HepG2 (cell line): Measurements from ENCODE around the gene CAPN10. TPM values are rescaled to one million over a fixed set of nuclear protein-coding genes. Genes with fewer than 3 reads are reported as not detected.

Experiments
- ATAD3A ChIP-seq: sonication (generic); formaldehyde crosslinking; IDR thresholded peaks from 2 replicates; pipeline ENCODE4 v1.4.0; 2020; ENCODE audit warnings: missing genetic modification reagents
- ELF3 ChIP-seq: IDR thresholded peaks from 2 replicates; pipeline ENCODE4 v1.6.1; 2016; ENCODE audit warnings: missing genetic modification reagents, missing compliant biosample characterization
- ETS1 ChIP-seq: sonication (generic); formaldehyde crosslinking; IDR thresholded peaks from 2 replicates; pipeline ENCODE4 v1.4.0; 2020; ENCODE audit warnings: missing genetic modification reagents
- EZH2 ChIP-seq: conservative IDR thresholded peaks from 2 replicates; pipeline ENCODE4 v1.6.1; 2012; ENCODE audit warnings: mild to moderate bottlenecking, low read depth, low read length, moderate library complexity
- FOXC1 ChIP-seq: sonication (generic); formaldehyde crosslinking; IDR thresholded peaks from 2 replicates; pipeline ENCODE4 v1.8.0; 2022; ENCODE audit warnings: mild to moderate bottlenecking, missing genetic modification reagents, borderline replicate concordance
- FOXP4 ChIP-seq: sonication (generic); formaldehyde crosslinking; IDR thresholded peaks from 2 replicates; pipeline ENCODE4 v1.4.0; 2020; ENCODE audit warnings: missing genetic modification reagents
- KDM6A ChIP-seq: IDR thresholded peaks from 2 replicates; pipeline ENCODE4 v1.6.1; 2016; ENCODE audit warnings: low read depth
- KLF11 ChIP-seq: IDR thresholded peaks from 2 replicates; pipeline ENCODE4 v1.6.1; 2016; ENCODE audit warnings: missing compliant biosample characterization
- SAP130 ChIP-seq: IDR thresholded peaks from 2 replicates; pipeline ENCODE4 v1.6.1; 2016; ENCODE audit warnings: low read depth
- TEAD2 ChIP-seq: sonication (generic); formaldehyde crosslinking; IDR thresholded peaks from 2 replicates; pipeline ENCODE4 v1.9.0; 2021; ENCODE audit warnings: missing genetic modification reagents
- ZBTB34 ChIP-seq: sonication (generic); formaldehyde crosslinking; IDR thresholded peaks from 2 replicates; pipeline ENCODE4 v1.8.0; 2022; ENCODE audit warnings: mild to moderate bottlenecking, missing genetic modification reagents
- ZBTB43 ChIP-seq: sonication (generic); formaldehyde crosslinking; conservative IDR thresholded peaks from 2 replicates; pipeline ENCODE4 v1.4.0; 2020; ENCODE audit warnings: missing genetic modification reagents
- ZBTB44 ChIP-seq: sonication (generic); formaldehyde crosslinking; IDR thresholded peaks from 2 replicates; pipeline ENCODE4 v1.4.0; 2020; ENCODE audit warnings: missing genetic modification reagents
- ZNF17 ChIP-seq: sonication (generic); formaldehyde crosslinking; IDR thresholded peaks from 2 replicates; pipeline ENCODE4 v1.5.0; 2020; ENCODE audit warnings: mild to moderate bottlenecking, missing genetic modification reagents
- ZNF335 ChIP-seq: sonication (generic); formaldehyde crosslinking; IDR thresholded peaks from 2 replicates; pipeline ENCODE4 v1.4.0; 2020; ENCODE audit warnings: missing genetic modification reagents
- ZNF704 ChIP-seq: sonication (generic); formaldehyde crosslinking; IDR thresholded peaks from 2 replicates; pipeline ENCODE4 v1.8.1; 2023; ENCODE audit warnings: mild to moderate bottlenecking, inconsistent platforms, moderate library complexity, missing genetic modification reagents, borderline replicate concordance
- ZNF740 ChIP-seq: sonication (generic); formaldehyde crosslinking; IDR thresholded peaks from 2 replicates; pipeline ENCODE4 v1.4.0; 2020; ENCODE audit warnings: missing genetic modification reagents
- polyA plus RNA-seq, 8 experiments: library from polyadenylated mRNA; depleted of rRNA in 3 of 8; stranded (reverse) in 7 of 8; unstranded in 1 of 8; fragments of >200 nt; fragmentation: Illumina TruSeq in 4 of 8; extraction: Trizol in 4 of 8; gene quantifications; 2 replicates each; pipeline versions ENCODE4 v1.2.1 to v1.2.3, GENCODE V29; 2011 to 2016; ENCODE audit warnings: low read depth in 4 of 8, missing spikeins in 1 of 8, mixed read lengths in 1 of 8; ENCODE audit not compliant: insufficient read depth in 1 of 8
- total RNA-seq, 5 experiments: library from RNA; depleted of rRNA; stranded (reverse); fragments of >200 nt; fragmentation: Illumina TruSeq; extraction: Trizol; gene quantifications; 2 replicates each; pipeline ENCODE4 v1.2.3, GENCODE V29; 2016; ENCODE audit warnings: low read depth in 1 of 5

CAPN10 gene
- total and polyA plus RNA-seq, 2 of the 13 experiments (the other 11 are each of a cell fraction or from before 2014, with no cell fraction given): 27.6 to 32.4 TPM

GRCh38 chr2:240626531-240627300 lies 40.2 kb downstream of the CAPN10 start (continued):
- TF ChIP-seq ZBTB44 (CRISPR knock-in tag): peak; percentile 69; the same call in 1 of the 2 replicates
- peak; percentile 42; the same call in 1 of the 2 replicates for TF ChIP-seq ZBTB34
- peak; percentile 71; the same call in 1 of the 2 replicates for TF ChIP-seq TEAD2
- TF ChIP-seq ZNF335 (CRISPR knock-in tag): peak; percentile 41; the same call in 1 of the 2 replicates
- no peak for TF ChIP-seq EZH2
- no peak; the same call in 1 of the 2 replicates for TF ChIP-seq ZBTB43
- peak; percentile 74; the same call in 1 of the 2 replicates for TF ChIP-seq FOXP4
- TF ChIP-seq SAP130: peak; percentile 88
- TF ChIP-seq ELF3 (CRISPR knock-in tag): peak; percentile 92
- TF ChIP-seq FOXC1 (CRISPR knock-in tag): peak; percentile 72
- no peak for TF ChIP-seq ETS1 (CRISPR knock-in tag)
- TF ChIP-seq ZNF704 (CRISPR knock-in tag): no peak; the same call in 1 of the 2 replicates
- no peak for TF ChIP-seq ZNF17 (CRISPR knock-in tag)
- peak; percentile 86 for TF ChIP-seq KDM6A
- no peak; the same call in 1 of the 2 replicates for TF ChIP-seq ZNF740 (CRISPR knock-in tag)
- no peak; the same call in 1 of the 2 replicates for TF ChIP-seq ATAD3A
- 0 out of 2 replicates have a peak, but pooled peaks have one; percentile 43 for TF ChIP-seq KLF11 (CRISPR knock-in tag)
